Activated CD8-positive, alpha-beta memory T cell treated with anti-CD3 and anti-CD28 coated beads for 36 hours (primary cell): ENCODE data around the gene PSME3IP1. TPM values are rescaled to one million over a fixed set of nuclear protein-coding genes. Genes with fewer than 3 reads are reported as not detected.

Experiments
- CTCF ChIA-PET: fragments of 350-600 bp; sonication (Branson Sonifier 250); formaldehyde crosslinking; loops from one replicate; lab custom pipeline; 2021; ENCODE audit warnings: antibody characterized with exemption; lab: Charles Lee
- POLR2A ChIA-PET: fragments of 350-600 bp; sonication (Branson Sonifier 250); formaldehyde crosslinking; loops from one replicate; lab custom pipeline; 2021; ENCODE audit warnings: antibody characterized with exemption; lab: Charles Lee
- total RNA-seq, 2 experiments: library from RNA; stranded (reverse); gene quantifications; one replicate each; pipeline ENCODE4 v1.2.3, GENCODE V29; 2021

Gene PSME3IP1
- total RNA-seq: 100 to 1,000 TPM; 104 to 108 TPM

DNA sequence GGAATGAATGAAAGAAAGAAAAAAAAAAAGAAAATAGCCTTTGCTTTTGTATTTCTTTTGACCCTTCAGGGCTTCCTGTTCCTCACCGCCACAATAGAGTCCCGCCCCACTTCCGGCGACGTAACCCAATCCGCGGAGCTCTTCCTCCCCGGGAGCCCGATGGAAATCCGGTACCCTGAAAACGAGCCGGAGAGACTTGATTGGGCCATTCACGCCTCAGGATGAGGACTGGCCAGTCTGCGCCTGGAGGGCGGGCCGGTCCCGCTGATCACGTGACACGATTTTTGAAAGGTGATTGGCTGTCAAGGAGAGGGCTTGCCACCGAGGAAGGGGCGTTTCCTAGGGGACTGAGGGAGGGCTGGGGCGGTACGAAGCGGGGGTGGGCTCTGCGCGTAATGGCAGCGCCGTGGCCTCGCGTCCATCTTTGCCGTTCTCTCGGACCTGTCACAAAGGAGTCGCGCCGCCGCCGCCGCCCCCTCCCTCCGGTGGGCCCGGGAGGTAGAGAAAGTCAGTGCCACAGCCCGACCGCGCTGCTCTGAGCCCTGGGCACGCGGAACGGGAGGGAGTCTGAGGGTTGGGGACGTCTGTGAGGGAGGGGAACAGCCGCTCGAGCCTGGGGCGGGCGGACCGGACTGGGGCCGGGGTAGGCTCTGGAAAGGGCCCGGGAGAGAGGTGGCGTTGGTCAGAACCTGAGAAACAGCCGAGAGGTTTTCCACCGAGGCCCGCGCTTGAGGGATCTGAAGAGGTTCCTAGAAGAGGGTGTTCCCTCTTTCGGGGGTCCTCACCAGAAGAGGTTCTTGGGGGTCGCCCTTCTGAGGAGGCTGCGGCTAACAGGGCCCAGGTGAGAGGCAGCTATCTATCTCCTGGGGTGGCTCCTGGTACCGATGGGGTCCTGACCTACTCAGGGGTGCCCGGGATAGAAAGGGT lies at the start of gene PSME3IP1, which contains the start of gene RSPRY1:
Gene PSME3IP1, minus strand, starts transcription at position 95 of the 927 bp plus-strand sequence. CDS start 12,185 bp downstream, outside the sequence.
Gene RSPRY1, plus strand, starts transcription at position 385 of the 927 bp plus-strand sequence. CDS start 18,330 bp downstream, outside the sequence.
- ChIA-PET CTCF (interaction anchor here (0.7 to 1.2 kb wide), 2 partner anchors 220 to 317 kb away, joined by 3 to 4 read pairs; no protein-coding TSS in a partner anchor), POLR2A (interaction anchor here (0.6 to 1.4 kb wide), 10 partner anchors 30 to 735 kb away, joined by 3 to 14 read pairs (median 4); partner anchors contain the start of genes ARL2BP, CPNE2 and NUDT21)

GRCh38 chr16:57235128-57236021 lies 49.5 kb upstream of the PSME3IP1 start:
- ChIA-PET CTCF (interaction anchor here (1.0 to 1.8 kb wide), 2 partner anchors 10 to 48 kb away, joined by 3 to 4 read pairs; partner anchors contain the start of gene ARL2BP), POLR2A (interaction anchor here (1.2 kb wide), 1 partner anchor 50 kb away, joined by 3 read pairs; the partner anchor contains the start of genes PSME3IP1 and RSPRY1)

GRCh38 chr16:57234707-57235092 lies 48.9 kb upstream of the PSME3IP1 start:
- ChIA-PET CTCF (no interaction called here), POLR2A (interaction anchor here (1.2 kb wide), 1 partner anchor 49 kb away, joined by 3 read pairs; the partner anchor contains the start of genes PSME3IP1 and RSPRY1)

GRCh38 chr16:57233944-57234706 lies 48.3 kb upstream of the PSME3IP1 start:
- CTCF ChIA-PET: no interaction called here
- POLR2A ChIA-PET: no interaction called here

- ChIA-PET CTCF (no interaction called here), POLR2A (no interaction called here)
These were observed 46.0 kb upstream of the PSME3IP1 start for GRCh38 chr16:57231821-57232350.

- ChIA-PET CTCF (no interaction called here), POLR2A (no interaction called here)
These were observed 43.2 kb upstream of the PSME3IP1 start for GRCh38 chr16:57229079-57229478.

GRCh38 chr16:57226701-57227621 lies 41.1 kb upstream of the PSME3IP1 start:
- CTCF ChIA-PET: no interaction called here
- POLR2A ChIA-PET: no interaction called here

- ChIA-PET CTCF (no interaction called here), POLR2A (no interaction called here)
These were observed 40.1 kb upstream of the PSME3IP1 start for GRCh38 chr16:57225978-57226377.

DNA sequence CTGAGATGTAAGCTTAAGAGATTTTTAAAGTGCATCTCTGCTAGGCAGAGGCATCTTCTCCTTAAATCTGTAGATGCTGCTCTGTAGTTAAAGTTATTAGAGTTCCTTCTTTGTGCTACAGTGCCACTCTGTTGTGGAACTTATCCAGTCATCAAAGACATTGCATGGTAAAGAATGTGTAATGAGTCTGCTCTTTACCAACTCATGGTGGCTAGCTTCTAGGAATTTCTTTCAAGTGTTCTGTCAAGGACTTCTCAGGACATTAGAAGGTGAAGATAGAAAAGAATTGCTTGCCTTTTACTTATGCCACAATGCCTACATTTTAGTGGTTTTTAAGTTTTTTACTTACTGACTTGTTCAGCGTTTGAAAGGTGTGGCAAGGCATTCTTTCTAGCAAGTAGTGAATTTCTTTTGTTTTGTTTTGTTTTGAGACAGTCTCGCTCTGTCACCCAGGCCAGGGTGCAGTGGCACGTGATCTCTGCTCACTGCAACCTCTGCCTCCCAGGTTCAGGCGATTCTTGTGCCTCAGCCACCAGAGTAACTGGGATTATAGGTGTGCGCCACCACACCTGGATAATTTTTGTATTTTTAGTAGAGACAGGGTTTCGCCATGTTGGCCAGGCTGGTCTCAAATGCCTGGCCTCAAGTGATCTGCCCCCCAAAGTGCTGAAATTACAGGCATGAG lies 39.0 kb upstream of the PSME3IP1 start:
- POLR2A ChIA-PET: no interaction called here

DNA sequence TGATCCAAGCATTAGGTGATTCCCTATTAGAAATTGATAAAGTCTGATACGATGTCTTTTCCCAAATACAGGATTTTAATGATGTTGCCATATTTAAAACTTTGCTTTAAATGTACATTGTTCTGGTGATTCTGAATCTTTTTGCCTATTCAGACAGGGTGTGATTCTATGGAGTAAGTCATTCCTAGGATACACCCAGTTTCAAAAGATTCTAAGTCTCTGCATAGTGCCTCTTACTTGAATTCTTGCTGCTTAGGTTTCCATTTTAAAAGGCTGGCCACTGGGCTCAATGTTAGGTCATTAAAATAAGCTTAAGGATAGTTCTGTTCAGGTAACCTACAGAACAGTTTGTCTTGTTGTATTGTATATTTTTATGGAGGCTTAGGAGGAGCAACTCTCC lies 37.2 kb upstream of the PSME3IP1 start:
- ChIA-PET CTCF (no interaction called here), POLR2A (no interaction called here)

More for the DNA sequence above, 39.0 kb upstream of the PSME3IP1 start:
- CTCF ChIA-PET: interaction anchor here (1.0 kb wide), 1 partner anchor 14 kb away, joined by 3 read pairs; no protein-coding TSS in a partner anchor

DNA sequence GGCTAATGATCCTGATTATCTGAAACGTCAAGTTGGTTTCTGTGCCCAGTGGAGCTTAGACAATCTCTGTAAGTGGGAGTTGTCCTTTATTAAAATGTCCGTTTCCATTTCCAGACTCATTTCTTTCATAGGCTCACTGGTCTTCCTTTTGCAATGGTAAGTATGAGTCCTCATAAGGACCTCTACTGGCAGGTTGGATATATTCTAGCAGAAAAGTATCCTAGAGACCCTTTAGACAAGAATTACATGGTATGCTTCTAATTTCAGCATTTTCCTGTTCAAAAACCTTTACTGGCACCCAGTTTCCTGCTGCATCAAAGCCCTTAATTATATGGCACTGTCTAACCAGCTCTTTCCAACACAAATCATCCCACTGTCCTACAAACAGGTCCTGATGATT lies 31.1 kb upstream of the PSME3IP1 start:
- POLR2A ChIA-PET: no interaction called here
- CTCF ChIA-PET: no interaction called here

DNA sequence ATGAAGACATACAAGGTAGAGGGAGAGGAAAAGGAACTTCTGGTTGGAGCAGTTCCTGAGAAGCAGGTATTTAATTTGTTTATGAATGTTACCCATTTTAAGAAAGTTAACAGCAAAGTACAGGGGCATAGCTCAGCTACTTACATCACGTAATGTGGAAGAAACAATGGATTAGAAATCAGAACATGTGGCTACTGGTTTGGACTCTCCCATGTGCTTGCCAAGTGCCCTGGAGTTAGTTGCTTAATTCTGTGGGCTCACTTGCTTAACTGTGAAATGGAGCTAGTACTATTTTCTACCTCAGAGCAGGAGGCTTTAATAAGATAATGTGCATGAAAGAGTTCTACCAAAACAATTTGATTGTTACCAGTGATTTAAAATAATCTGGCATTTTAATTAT lies 27.6 kb upstream of the PSME3IP1 start:
- POLR2A ChIA-PET: no interaction called here
- CTCF ChIA-PET: no interaction called here

DNA sequence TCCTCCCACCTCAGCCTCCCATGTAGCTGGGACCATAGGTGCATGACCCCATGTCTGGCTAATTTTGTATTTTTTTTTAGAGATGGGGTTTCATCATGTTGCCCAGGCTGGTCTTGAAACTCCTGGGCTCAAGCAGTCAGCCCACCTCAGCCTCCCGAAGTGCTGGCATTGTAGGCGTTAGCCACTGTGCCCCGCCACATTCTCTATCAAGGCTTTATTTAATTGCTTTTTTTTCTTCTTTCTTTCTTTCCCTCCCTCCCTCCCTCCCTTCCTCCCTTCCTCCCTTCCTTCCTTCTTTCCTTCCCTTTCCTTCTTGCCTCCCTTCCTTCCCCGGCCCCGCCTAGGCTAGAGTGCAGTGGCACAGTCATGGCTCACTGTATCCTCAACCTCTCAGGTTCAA lies 23.9 kb upstream of the PSME3IP1 start:
- POLR2A ChIA-PET: no interaction called here
- CTCF ChIA-PET: no interaction called here

DNA sequence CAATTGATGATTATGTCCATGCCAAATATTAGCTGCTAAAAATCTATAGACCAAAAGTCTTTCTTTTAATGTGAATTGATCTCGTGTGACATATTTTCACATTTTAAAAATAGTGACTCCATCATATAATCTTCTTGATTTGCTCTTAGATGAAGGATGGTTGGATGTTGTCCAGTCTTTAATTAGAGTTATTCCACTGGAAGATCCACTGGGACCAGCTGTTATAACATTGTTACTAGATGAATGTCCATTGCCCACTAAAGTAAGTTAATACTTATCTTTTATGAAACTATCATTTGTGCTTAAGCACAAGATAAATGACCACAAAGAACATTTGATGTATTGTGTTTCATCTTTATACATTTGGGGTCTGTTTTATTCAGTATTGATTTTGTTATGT lies 23.1 kb upstream of the PSME3IP1 start:
- POLR2A ChIA-PET: no interaction called here
- CTCF ChIA-PET: interaction anchor here (0.5 kb wide), 1 partner anchor 206 kb away, joined by 3 read pairs; no protein-coding TSS in a partner anchor

GRCh38 chr16:57204675-57205074 lies 18.8 kb upstream of the PSME3IP1 start:
- CTCF ChIA-PET: no interaction called here
- POLR2A ChIA-PET: no interaction called here

- ChIA-PET POLR2A (no interaction called here), CTCF (no interaction called here)
These were observed 17.6 kb upstream of the PSME3IP1 start for GRCh38 chr16:57203451-57203850.
